Mammary epithelial cell (primary cell): ENCODE results near the gene CSMD2.

Source experiments
- EZH2 ChIP-seq: IDR thresholded peaks from 2 replicates; pipeline ENCODE4 v1.6.1; 2012; ENCODE audit warnings: low read length, inconsistent platforms, borderline replicate concordance
- TF ChIP-seq, protein P1 (sequence below), 2 donors: IDR thresholded peaks in 1 of 2; conservative IDR thresholded peaks in 1 of 2; 2 replicates each; pipeline ENCODE4 v1.5.1; 2011 to 2012; ENCODE audit warnings: inconsistent platforms in 2 of 2, low read length in 2 of 2, mild to moderate bottlenecking in 2 of 2, control low read depth in 1 of 2, low read depth in 1 of 2; ENCODE audit not compliant: insufficient read depth in 1 of 2; ENCODE audit errors: extremely low read depth in 1 of 2

DNA sequence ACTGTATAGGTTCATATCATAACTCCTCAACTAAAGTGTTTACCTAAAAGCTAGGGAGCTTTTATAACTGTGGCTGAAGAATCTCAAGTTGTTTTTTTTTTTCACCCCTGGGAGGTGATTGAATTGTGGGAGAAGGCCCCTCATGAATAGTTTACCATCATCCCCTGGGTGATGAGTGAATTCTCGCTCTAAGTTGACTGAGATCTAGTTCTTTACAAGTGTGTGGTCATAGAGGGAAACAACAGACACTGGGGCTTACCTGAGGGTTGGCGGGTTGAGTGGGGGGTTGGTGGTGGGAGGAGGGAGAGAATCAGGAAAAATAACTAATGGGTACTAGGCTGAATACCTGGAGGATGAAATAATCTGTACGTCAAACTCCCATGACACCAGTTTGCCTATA is 700.5 kb downstream of the CSMD2 start:
- TF ChIP-seq, protein P1, sequence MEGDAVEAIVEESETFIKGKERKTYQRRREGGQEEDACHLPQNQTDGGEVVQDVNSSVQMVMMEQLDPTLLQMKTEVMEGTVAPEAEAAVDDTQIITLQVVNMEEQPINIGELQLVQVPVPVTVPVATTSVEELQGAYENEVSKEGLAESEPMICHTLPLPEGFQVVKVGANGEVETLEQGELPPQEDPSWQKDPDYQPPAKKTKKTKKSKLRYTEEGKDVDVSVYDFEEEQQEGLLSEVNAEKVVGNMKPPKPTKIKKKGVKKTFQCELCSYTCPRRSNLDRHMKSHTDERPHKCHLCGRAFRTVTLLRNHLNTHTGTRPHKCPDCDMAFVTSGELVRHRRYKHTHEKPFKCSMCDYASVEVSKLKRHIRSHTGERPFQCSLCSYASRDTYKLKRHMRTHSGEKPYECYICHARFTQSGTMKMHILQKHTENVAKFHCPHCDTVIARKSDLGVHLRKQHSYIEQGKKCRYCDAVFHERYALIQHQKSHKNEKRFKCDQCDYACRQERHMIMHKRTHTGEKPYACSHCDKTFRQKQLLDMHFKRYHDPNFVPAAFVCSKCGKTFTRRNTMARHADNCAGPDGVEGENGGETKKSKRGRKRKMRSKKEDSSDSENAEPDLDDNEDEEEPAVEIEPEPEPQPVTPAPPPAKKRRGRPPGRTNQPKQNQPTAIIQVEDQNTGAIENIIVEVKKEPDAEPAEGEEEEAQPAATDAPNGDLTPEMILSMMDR (conservative IDR thresholded peaks at IDR 0.05 in 1 of 2, IDR thresholded peaks at IDR 0.05 in 1 of 2; ENCODE audit: extremely low read depth in 1 of 2, insufficient read depth in 1 of 2, low read depth in 1 of 2, low read length in 2 of 2), result no peak
- no peak for TF ChIP-seq EZH2
